GM12878 (cell line): Measurements from ENCODE around the gene ARHGAP26. TPM values are rescaled to one million over a fixed set of nuclear protein-coding genes. Genes with fewer than 3 reads are reported as not detected.

ENCODE experiments used
- ATAC-seq: fragments of 200-7000 bp; cut with Tn5 transposase; 3 replicates; pipeline ENCODE4 v1.9.1; 2020; ENCODE audit warnings: mild to moderate bottlenecking, moderate library complexity
- BruUV-seq: library from RNA; stranded (reverse); fragments of 400-500 nt; replicated peaks from 2 replicates; lab custom pipeline; 2021; lab: Mats Ljungman, UMichigan
- CTCF ChIA-PET: fragments of 300-600 bp; sonication (Branson Sonifier 250); formaldehyde crosslinking; extraction: SDS; loops from one replicate; lab custom pipeline; 2021; ENCODE audit warnings: inconsistent platforms; lab: Yijun Ruan, JAX
- POLR2A ChIA-PET: fragments of 350-600 bp; formaldehyde crosslinking; extraction: SDS; loops from one replicate; lab custom pipeline; 2021; ENCODE audit warnings: inconsistent platforms; lab: Charles Lee
- RAD21 ChIA-PET: fragments of 300-600 bp; sonication (Branson Sonifier 250); formaldehyde crosslinking; loops from one replicate; lab custom pipeline; 2023; ENCODE audit warnings: antibody characterized with exemption; ENCODE audit not compliant: unreplicated experiment; lab: Charles Lee
- SMC1A ChIA-PET: fragments of 300-600 bp; sonication (Branson Sonifier 250); formaldehyde crosslinking; loops from one replicate; lab custom pipeline; 2023; ENCODE audit not compliant: unreplicated experiment, uncharacterized antibody; lab: Charles Lee
- DNase-seq: peaks from one replicate; pipeline ENCODE4 v3.0.0-alpha.2; 2011; ENCODE audit warnings: low read depth, low spot score
- FAIRE-seq: peaks from 3 replicates; lab custom pipeline; 2011; peaks lifted over from hg19 to GRCh38; lab: Jason Lieb, UNC
- H2AFZ ChIP-seq: 2 replicates; pipeline ENCODE4 v1.6.0; 2011; ENCODE audit warnings: low read depth, low read length, control low read depth; ENCODE audit not compliant: control insufficient read depth
- H3K27ac ChIP-seq: 2 replicates; pipeline ENCODE4 v1.5.1; 2011; ENCODE audit warnings: control low read depth; ENCODE audit not compliant: control insufficient read depth, insufficient read depth
- H3K27me3 ChIP-seq, 2 experiments: replicated peaks in 1 of 2; 2 replicates each; pipeline versions ENCODE4 v1.6.0 to v1.6.1; 2011; ENCODE audit warnings: low read length in 1 of 2; ENCODE audit not compliant: control insufficient read depth in 2 of 2, insufficient read depth in 2 of 2
- H3K36me3 ChIP-seq, 2 experiments: 2 replicates each; pipeline ENCODE4 v1.5.1; 2011; ENCODE audit warnings: low read length in 1 of 2; ENCODE audit not compliant: control insufficient read depth in 2 of 2, insufficient read depth in 2 of 2
- H3K4me1 ChIP-seq: 2 replicates; pipeline ENCODE4 v1.6.1; 2011; ENCODE audit warnings: mild to moderate bottlenecking, low read length, moderate library complexity, mixed read lengths; ENCODE audit not compliant: control insufficient read depth, insufficient read depth
- H3K4me2 ChIP-seq: 2 replicates; pipeline ENCODE4 v1.6.0; 2011; ENCODE audit warnings: control low read depth; ENCODE audit not compliant: control insufficient read depth, insufficient read depth
- H3K4me3 ChIP-seq: fragments of 200-600 bp; sonication (generic); 2 replicates; pipeline ENCODE4 v1.5.1; 2016
- H3K79me2 ChIP-seq: 2 replicates; pipeline ENCODE4 v1.6.0; 2011; ENCODE audit warnings: low read length; ENCODE audit not compliant: control insufficient read depth, insufficient read depth
- H3K9ac ChIP-seq: 2 replicates; pipeline ENCODE4 v1.8.0; 2011; ENCODE audit warnings: low read length, control low read depth, mixed read lengths; ENCODE audit not compliant: control insufficient read depth, insufficient read depth
- H3K9me3 ChIP-seq: replicated peaks from 3 replicates; pipeline ENCODE4 v1.5.1; 2011; ENCODE audit warnings: mild to moderate bottlenecking, low read length; ENCODE audit not compliant: control insufficient read depth, insufficient read depth
- H4K20me1 ChIP-seq: 2 replicates; pipeline ENCODE4 v1.6.0; 2011; ENCODE audit not compliant: control insufficient read depth, insufficient read depth
- BACH1 ChIP-seq: fragments of 450-650 bp; IDR thresholded peaks from 2 replicates; pipeline ENCODE4 v1.6.1; 2017; ENCODE audit warnings: mild to moderate bottlenecking, borderline replicate concordance
- CEBPB ChIP-seq, 2 experiments: fragments of 150-350 bp in 1 of 2; IDR thresholded peaks; 2 replicates each; pipeline ENCODE4 v1.6.1; 2012 to 2014; ENCODE audit warnings: low read depth in 2 of 2, low read length in 2 of 2, borderline replicate concordance in 1 of 2, inconsistent platforms in 1 of 2
- ETV6 ChIP-seq, 2 experiments: fragments of 450-650 bp in 1 of 2; IDR thresholded peaks in 1 of 2; conservative IDR thresholded peaks in 1 of 2; 2 replicates each; pipeline ENCODE4 v1.6.1; 2014; ENCODE audit warnings: antibody characterized with exemption in 1 of 2, borderline replicate concordance in 1 of 2, low read depth in 1 of 2, mild to moderate bottlenecking in 1 of 2, moderate library complexity in 1 of 2
- GATAD2B ChIP-seq: fragments of 450-650 bp; conservative IDR thresholded peaks from 2 replicates; pipeline ENCODE4 v1.6.1; 2017; ENCODE audit warnings: low read depth, mild to moderate bottlenecking, moderate library complexity
- HCFC1 ChIP-seq: fragments of 150-350 bp; IDR thresholded peaks from 2 replicates; pipeline ENCODE4 v1.6.1; 2014; ENCODE audit warnings: low read length
- MEF2B ChIP-seq: fragments of 450-650 bp; IDR thresholded peaks from 2 replicates; pipeline ENCODE4 v1.6.1; 2018; ENCODE audit warnings: mild to moderate bottlenecking, moderate library complexity; ENCODE audit not compliant: partially characterized antibody, poor library complexity, severe bottlenecking
- SMARCA5 ChIP-seq: fragments of 450-650 bp; IDR thresholded peaks from 2 replicates; pipeline ENCODE4 v1.6.1; 2017; ENCODE audit warnings: mild to moderate bottlenecking
- WGBS: methylation state at CpG from one replicate; pipeline ENCODE4 v1.1.6; 2016; ENCODE audit warnings: low lambda C conversion rate; ENCODE audit not compliant: insufficient replicate concordance, insufficient coverage; ENCODE audit errors: missing lambda C conversion rate; 5-methylcytosine and 5-hydroxymethylcytosine counted together
- in situ Hi-C: fragments of 300-500 bp; cut with MboI; formaldehyde crosslinking; loops from 9 replicates; pipeline ENCODE4 v1.14.3; 2018; ENCODE audit warnings: mixed read lengths
- intact Hi-C: fragments of 100-400 bp; cut with micrococcal nuclease; formaldehyde crosslinking; loops from one replicate; pipeline ENCODE4 v1.14.2; 2022; ENCODE audit not compliant: unreplicated experiment
- polyA plus RNA-seq, 11 experiments: library from polyadenylated mRNA; depleted of rRNA in 4 of 11; unstranded in 6 of 11; stranded (reverse) in 5 of 11; fragments of >200 nt; fragmentation: Nextera tagmentation in 4 of 11; fragmentation: Illumina TruSeq in 1 of 11; extraction: Ambion mirVana in 4 of 11; extraction: Trizol in 1 of 11; gene quantifications; 1 replicate in 1 of 11; 2 replicates in 10 of 11; pipeline versions ENCODE4 v1.2.1 to v1.2.3, GENCODE V29; 2011 to 2016; ENCODE audit warnings: inconsistent platforms in 2 of 11, missing spikeins in 2 of 11, low read depth in 1 of 11
- total RNA-seq, 4 experiments: library from RNA; depleted of rRNA in 3 of 4; stranded (reverse); fragments of >200 nt in 3 of 4; fragmentation: Illumina TruSeq in 1 of 4; extraction: Trizol in 1 of 4; gene quantifications; 2 replicates each; pipeline versions ENCODE4 v1.2.1 to v1.2.3, GENCODE V29; 2013 to 2021
- TF ChIP-seq, protein P1 (sequence below): fragments of 450-650 bp; formaldehyde crosslinking; IDR thresholded peaks from 2 replicates; pipeline ENCODE4 v1.4.0; 2022; ENCODE audit warnings: mild to moderate bottlenecking, moderate library complexity
- TF ChIP-seq, protein P2 (sequence below): fragments of 450-650 bp; IDR thresholded peaks from 2 replicates; pipeline ENCODE4 v1.6.1; 2017; ENCODE audit warnings: mild to moderate bottlenecking, low read depth, inconsistent platforms; ENCODE audit not compliant: poor library complexity, severe bottlenecking
- TF ChIP-seq, protein P3 (sequence below): IDR thresholded peaks from 2 replicates; pipeline ENCODE4 v1.6.1; 2012; ENCODE audit warnings: improper control_type of control experiment, low read depth, low read length; ENCODE audit not compliant: insufficient replicate concordance

ARHGAP26 gene
- total and polyA plus RNA-seq, 10 of the 15 experiments (the other 5 are each of a cell fraction or from before 2014, with no cell fraction given): 9.4 to 41.5 (median 19.3) TPM

DNA sequence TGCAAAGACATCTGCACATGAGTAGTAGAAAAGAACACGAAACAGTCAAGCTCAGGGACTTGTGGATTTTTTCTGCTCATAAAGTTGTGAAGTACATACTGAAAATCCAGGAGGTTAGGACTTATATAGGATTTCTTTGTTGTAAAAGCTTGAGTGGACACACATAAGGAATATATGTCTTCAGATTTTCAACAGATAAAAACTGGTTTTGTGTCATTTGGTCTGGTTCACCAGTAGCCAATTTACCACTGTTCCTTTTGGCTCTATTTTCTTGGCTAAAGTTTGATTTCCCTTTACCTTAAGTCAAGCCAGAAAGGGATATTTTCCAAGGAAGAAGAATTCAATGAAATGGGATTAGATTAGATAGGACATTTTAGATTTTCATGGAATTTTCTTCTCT, 429.0 kb downstream of the ARHGAP26 start (continued):
- TF ChIP-seq MEF2B: no peak

DNA sequence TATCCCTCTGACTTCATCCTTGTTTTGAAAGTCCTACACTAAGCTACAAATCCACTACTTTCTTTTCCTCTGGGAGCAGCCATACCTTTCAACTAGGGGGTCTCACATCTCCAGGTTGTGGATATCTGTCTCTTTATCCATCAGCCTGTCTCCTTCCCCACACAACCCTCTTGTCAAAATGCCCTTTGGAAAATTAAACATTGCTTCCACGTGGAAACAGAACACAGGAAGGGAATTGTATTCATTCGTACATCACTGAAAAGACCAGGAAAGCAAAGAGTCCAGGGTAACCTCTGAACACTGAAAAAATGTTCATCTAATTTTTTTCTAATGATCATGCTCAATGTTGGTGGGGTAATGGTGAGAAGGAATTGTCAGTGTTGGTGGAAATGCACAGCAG, 429.7 kb downstream of the ARHGAP26 start:
- intact Hi-C loops: no loop called here
- Histone ChIP-seq H3K36me3 (no peaks in the 10 kb centered on the region; a peak in 1 of 4 replicates), H3K27me3 (no peaks in the 10 kb centered on the region), H4K20me1 (no peaks in the 10 kb centered on the region), H3K4me1 (peaks cover 7% of the 10 kb centered on the region), H2AFZ (no peak overlapping the region), H3K4me3 (no peak overlapping the region), H3K4me2 (no peak overlapping the region), H3K79me2 (peaks cover 1% of the 10 kb centered on the region; the same call in 1 of the 2 replicates), H3K9ac (no peak overlapping the region), H3K27ac (no peak overlapping the region), H3K9me3 (peaks cover 6% of the 10 kb centered on the region)
- CTCF ChIA-PET: interaction anchor here (0.7 to 3.1 kb wide), 5 partner anchors 11 to 89 kb away, joined by 3 to 22 read pairs (median 3); no protein-coding TSS in a partner anchor
- 50% methylated on average over 2 of the region's 2 CpGs for WGBS
- DNase-seq (no peak), ATAC-seq (no peak), FAIRE-seq (no peak)
- no TSS peak for BruUV-seq
- in situ Hi-C loops: no loop called here
- POLR2A ChIA-PET: interaction anchor here (0.6 to 3.0 kb wide), 3 partner anchors 11 to 194 kb away, joined by 6 to 23 read pairs (median 6); no protein-coding TSS in a partner anchor
- RAD21 ChIA-PET: interaction anchor here (1.6 to 2.9 kb wide), 4 partner anchors 11 to 87 kb away, joined by 3 to 13 read pairs (median 6); no protein-coding TSS in a partner anchor
- SMC1A ChIA-PET: interaction anchor here (1.0 to 5.1 kb wide), 4 partner anchors 13 to 143 kb away, joined by 3 to 93 read pairs (median 4); no protein-coding TSS in a partner anchor
- TF ChIP-seq, protein P1, sequence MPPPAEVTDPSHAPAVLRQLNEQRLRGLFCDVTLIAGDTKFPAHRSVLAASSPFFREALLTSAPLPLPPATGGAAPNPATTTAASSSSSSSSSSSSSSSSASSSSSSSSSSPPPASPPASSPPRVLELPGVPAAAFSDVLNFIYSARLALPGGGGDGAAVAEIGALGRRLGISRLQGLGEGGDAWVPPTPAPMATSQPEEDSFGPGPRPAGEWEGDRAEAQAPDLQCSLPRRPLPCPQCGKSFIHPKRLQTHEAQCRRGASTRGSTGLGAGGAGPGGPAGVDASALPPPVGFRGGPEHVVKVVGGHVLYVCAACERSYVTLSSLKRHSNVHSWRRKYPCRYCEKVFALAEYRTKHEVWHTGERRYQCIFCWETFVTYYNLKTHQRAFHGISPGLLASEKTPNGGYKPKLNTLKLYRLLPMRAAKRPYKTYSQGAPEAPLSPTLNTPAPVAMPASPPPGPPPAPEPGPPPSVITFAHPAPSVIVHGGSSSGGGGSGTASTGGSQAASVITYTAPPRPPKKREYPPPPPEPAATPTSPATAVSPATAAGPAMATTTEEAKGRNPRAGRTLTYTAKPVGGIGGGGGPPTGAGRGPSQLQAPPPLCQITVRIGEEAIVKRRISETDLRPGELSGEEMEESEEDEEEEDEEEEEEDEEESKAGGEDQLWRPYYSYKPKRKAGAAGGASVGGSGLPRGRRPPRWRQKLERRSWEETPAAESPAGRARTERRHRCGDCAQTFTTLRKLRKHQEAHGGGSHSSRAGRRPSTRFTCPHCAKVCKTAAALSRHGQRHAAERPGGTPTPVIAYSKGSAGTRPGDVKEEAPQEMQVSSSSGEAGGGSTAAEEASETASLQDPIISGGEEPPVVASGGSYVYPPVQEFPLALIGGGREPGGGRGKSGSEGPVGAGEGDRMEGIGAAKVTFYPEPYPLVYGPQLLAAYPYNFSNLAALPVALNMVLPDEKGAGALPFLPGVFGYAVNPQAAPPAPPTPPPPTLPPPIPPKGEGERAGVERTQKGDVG (CRISPR knock-in tag): no peak
- TF ChIP-seq CEBPB (IDR thresholded peaks at IDR 0.05; ENCODE audit: borderline replicate concordance in 1 of 2, low read depth in 2 of 2, low read length in 2 of 2) (no peak), ETV6 (conservative IDR thresholded peaks at IDR 0.05 in 1 of 2, IDR thresholded peaks at IDR 0.05 in 1 of 2; ENCODE audit: borderline replicate concordance in 1 of 2, low read depth in 1 of 2) (no peak), GATAD2B (no peak), SMARCA5 (no peak), HCFC1 (no peak), BACH1 (no peak)
- TF ChIP-seq, protein P2, sequence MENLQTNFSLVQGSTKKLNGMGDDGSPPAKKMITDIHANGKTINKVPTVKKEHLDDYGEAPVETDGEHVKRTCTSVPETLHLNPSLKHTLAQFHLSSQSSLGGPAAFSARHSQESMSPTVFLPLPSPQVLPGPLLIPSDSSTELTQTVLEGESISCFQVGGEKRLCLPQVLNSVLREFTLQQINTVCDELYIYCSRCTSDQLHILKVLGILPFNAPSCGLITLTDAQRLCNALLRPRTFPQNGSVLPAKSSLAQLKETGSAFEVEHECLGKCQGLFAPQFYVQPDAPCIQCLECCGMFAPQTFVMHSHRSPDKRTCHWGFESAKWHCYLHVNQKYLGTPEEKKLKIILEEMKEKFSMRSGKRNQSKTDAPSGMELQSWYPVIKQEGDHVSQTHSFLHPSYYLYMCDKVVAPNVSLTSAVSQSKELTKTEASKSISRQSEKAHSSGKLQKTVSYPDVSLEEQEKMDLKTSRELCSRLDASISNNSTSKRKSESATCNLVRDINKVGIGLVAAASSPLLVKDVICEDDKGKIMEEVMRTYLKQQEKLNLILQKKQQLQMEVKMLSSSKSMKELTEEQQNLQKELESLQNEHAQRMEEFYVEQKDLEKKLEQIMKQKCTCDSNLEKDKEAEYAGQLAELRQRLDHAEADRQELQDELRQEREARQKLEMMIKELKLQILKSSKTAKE: no peak
- TF ChIP-seq, protein P3, sequence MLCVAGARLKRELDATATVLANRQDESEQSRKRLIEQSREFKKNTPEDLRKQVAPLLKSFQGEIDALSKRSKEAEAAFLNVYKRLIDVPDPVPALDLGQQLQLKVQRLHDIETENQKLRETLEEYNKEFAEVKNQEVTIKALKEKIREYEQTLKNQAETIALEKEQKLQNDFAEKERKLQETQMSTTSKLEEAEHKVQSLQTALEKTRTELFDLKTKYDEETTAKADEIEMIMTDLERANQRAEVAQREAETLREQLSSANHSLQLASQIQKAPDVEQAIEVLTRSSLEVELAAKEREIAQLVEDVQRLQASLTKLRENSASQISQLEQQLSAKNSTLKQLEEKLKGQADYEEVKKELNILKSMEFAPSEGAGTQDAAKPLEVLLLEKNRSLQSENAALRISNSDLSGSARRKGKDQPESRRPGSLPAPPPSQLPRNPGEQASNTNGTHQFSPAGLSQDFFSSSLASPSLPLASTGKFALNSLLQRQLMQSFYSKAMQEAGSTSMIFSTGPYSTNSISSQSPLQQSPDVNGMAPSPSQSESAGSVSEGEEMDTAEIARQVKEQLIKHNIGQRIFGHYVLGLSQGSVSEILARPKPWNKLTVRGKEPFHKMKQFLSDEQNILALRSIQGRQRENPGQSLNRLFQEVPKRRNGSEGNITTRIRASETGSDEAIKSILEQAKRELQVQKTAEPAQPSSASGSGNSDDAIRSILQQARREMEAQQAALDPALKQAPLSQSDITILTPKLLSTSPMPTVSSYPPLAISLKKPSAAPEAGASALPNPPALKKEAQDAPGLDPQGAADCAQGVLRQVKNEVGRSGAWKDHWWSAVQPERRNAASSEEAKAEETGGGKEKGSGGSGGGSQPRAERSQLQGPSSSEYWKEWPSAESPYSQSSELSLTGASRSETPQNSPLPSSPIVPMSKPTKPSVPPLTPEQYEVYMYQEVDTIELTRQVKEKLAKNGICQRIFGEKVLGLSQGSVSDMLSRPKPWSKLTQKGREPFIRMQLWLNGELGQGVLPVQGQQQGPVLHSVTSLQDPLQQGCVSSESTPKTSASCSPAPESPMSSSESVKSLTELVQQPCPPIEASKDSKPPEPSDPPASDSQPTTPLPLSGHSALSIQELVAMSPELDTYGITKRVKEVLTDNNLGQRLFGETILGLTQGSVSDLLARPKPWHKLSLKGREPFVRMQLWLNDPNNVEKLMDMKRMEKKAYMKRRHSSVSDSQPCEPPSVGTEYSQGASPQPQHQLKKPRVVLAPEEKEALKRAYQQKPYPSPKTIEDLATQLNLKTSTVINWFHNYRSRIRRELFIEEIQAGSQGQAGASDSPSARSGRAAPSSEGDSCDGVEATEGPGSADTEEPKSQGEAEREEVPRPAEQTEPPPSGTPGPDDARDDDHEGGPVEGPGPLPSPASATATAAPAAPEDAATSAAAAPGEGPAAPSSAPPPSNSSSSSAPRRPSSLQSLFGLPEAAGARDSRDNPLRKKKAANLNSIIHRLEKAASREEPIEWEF: no peak
